ENCODE results near the gene HOXC13. TPM values are rescaled to one million over a fixed set of nuclear protein-coding genes. Genes with fewer than 3 reads are reported as not detected.

The HOXC13 gene
- total RNA-seq, 1 experiment from 2014 or later: 5.3 TPM

- no peaks in the 10 kb centered on the region for H3K4me1 Mint-ChIP-seq (ENCODE audit: insufficient read depth, unreplicated experiment)
- no peaks in the 10 kb centered on the region for H3K9me3 Mint-ChIP-seq (ENCODE audit: unreplicated experiment)
- POLR2A ChIA-PET: no interaction called here
- H3K27ac Mint-ChIP-seq (ENCODE audit: low read depth, unreplicated experiment): no peak overlapping the region
- no peak for TF ChIP-seq CTCF (IDR thresholded peaks at IDR 0.05; ENCODE audit: unreplicated experiment)
- H3K4me3 Mint-ChIP-seq (ENCODE audit: unreplicated experiment): no peak overlapping the region
- CTCF ChIA-PET: interaction anchor here (0.7 to 1.2 kb wide), 3 partner anchors 159 to 246 kb away, joined by 3 to 5 read pairs (median 3); no protein-coding TSS in a partner anchor
- H3K27me3 Mint-ChIP-seq (ENCODE audit: insufficient read depth, unreplicated experiment): no peaks in the 10 kb centered on the region
- no TSS peak for BruUV-seq (replicated peaks)
- DNase-seq (ENCODE audit: unreplicated experiment): no peak
- H3K36me3 Mint-ChIP-seq (ENCODE audit: insufficient read depth, unreplicated experiment): no peaks in the 10 kb centered on the region
- intact Hi-C loops (cut with micrococcal nuclease): no loop called here
Observed at GRCh38 chr12:53955036-53955775, 16.6 kb downstream of the HOXC13 start.

DNA sequence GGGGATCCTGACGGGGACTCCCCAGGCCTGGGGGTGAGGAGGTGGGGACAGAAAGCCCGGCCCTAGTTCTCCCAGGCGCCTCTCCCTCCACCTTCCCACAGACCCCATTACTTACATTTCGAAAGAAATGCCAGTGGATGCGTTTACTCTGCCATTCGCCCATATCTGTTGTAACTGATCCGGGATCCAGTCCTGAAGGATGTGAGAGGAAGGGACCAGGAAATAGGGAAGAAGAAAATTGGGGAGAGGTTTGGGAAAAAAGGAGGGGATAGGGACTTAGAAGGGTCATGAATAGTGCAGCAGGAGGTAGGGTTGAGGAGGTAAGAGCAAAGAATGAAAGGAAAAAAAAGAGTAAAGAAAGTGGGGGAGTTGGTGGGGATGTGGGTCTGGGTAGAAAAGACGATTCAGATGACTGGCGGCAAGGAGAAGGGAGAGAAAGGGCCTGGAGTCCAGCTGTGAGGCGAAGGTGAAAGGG, 17.2 kb downstream of the HOXC13 start:
- intact Hi-C loops (cut with micrococcal nuclease): no loop called here
- Mint-ChIP-seq H3K4me3 (ENCODE audit: unreplicated experiment) (no peak overlapping the region), H3K36me3 (ENCODE audit: insufficient read depth, unreplicated experiment) (no peaks in the 10 kb centered on the region), H3K27me3 (ENCODE audit: insufficient read depth, unreplicated experiment) (no peaks in the 10 kb centered on the region), H3K4me1 (ENCODE audit: insufficient read depth, unreplicated experiment) (no peaks in the 10 kb centered on the region), H3K27ac (ENCODE audit: low read depth, unreplicated experiment) (no peak overlapping the region), H3K9me3 (ENCODE audit: unreplicated experiment) (no peaks in the 10 kb centered on the region)
- POLR2A ChIA-PET: no interaction called here
- DNase-seq (ENCODE audit: unreplicated experiment): no peak
- BruUV-seq (replicated peaks): no TSS peak
- CTCF ChIA-PET: interaction anchor here (0.7 to 1.0 kb wide), 3 partner anchors 160 to 200 kb away, joined by 3 to 4 read pairs (median 3); no protein-coding TSS in a partner anchor
- no peak for TF ChIP-seq CTCF (IDR thresholded peaks at IDR 0.05; ENCODE audit: unreplicated experiment)

- H3K36me3 Mint-ChIP-seq (ENCODE audit: insufficient read depth, unreplicated experiment): no peaks in the 10 kb centered on the region
- no peak overlapping the region for H3K27ac Mint-ChIP-seq (ENCODE audit: low read depth, unreplicated experiment)
- POLR2A ChIA-PET: no interaction called here
- H3K9me3 Mint-ChIP-seq (ENCODE audit: unreplicated experiment): no peaks in the 10 kb centered on the region
- no peak overlapping the region for H3K4me3 Mint-ChIP-seq (ENCODE audit: unreplicated experiment)
- TF ChIP-seq CTCF (IDR thresholded peaks at IDR 0.05; ENCODE audit: unreplicated experiment): no peak
- intact Hi-C loops (cut with micrococcal nuclease): no loop called here
- no peak for DNase-seq (ENCODE audit: unreplicated experiment)
- no peaks in the 10 kb centered on the region for H3K27me3 Mint-ChIP-seq (ENCODE audit: insufficient read depth, unreplicated experiment)
- BruUV-seq (replicated peaks): no TSS peak
- CTCF ChIA-PET: interaction anchor here (0.8 kb wide), 1 partner anchor 201 kb away, joined by 4 read pairs; no protein-coding TSS in a partner anchor
- H3K4me1 Mint-ChIP-seq (ENCODE audit: insufficient read depth, unreplicated experiment): no peaks in the 10 kb centered on the region
Observed at GRCh38 chr12:53956251-53956887, 17.7 kb downstream of the HOXC13 start.

- POLR2A ChIA-PET: no interaction called here
- H3K27me3 Mint-ChIP-seq (ENCODE audit: insufficient read depth, unreplicated experiment): no peaks in the 10 kb centered on the region
- H3K4me1 Mint-ChIP-seq (ENCODE audit: insufficient read depth, unreplicated experiment): no peaks in the 10 kb centered on the region
- H3K4me3 Mint-ChIP-seq (ENCODE audit: unreplicated experiment): no peak overlapping the region
- no peak overlapping the region for H3K27ac Mint-ChIP-seq (ENCODE audit: low read depth, unreplicated experiment)
- CTCF ChIA-PET: no interaction called here
- H3K36me3 Mint-ChIP-seq (ENCODE audit: insufficient read depth, unreplicated experiment): no peaks in the 10 kb centered on the region
- DNase-seq (ENCODE audit: unreplicated experiment): no peak
- no peak for TF ChIP-seq CTCF (IDR thresholded peaks at IDR 0.05; ENCODE audit: unreplicated experiment)
- H3K9me3 Mint-ChIP-seq (ENCODE audit: unreplicated experiment): no peaks in the 10 kb centered on the region
- intact Hi-C loops (cut with micrococcal nuclease): no loop called here
- no TSS peak for BruUV-seq (replicated peaks)
Observed at GRCh38 chr12:53956914-53957536, 18.4 kb downstream of the HOXC13 start.

Measured in MCF 10A (cell line).